K562 (cell line): ENCODE data around the gene CABLES1. TPM values are rescaled to one million over a fixed set of nuclear protein-coding genes. Genes with fewer than 3 reads are reported as not detected.

ENCODE experiments used
- ARID1B ChIP-seq: fragments of 450-650 bp; IDR thresholded peaks from 2 replicates; pipeline ENCODE4 v1.6.1; 2016; ENCODE audit warnings: antibody characterized with exemption, mild to moderate bottlenecking, inconsistent platforms
- BACH1 ChIP-seq: fragments of 200-800 bp; sonication (Bioruptor generic); IDR thresholded peaks from 2 replicates; pipeline ENCODE4 v1.6.1; 2016; ENCODE audit warnings: missing genetic modification characterization, missing compliant biosample characterization
- BRD9 ChIP-seq: fragments of 450-650 bp; IDR thresholded peaks from 2 replicates; pipeline ENCODE4 v1.6.1; 2018; ENCODE audit warnings: low read depth; ENCODE audit not compliant: partially characterized antibody
- CEBPB ChIP-seq: fragments of 450-650 bp; IDR thresholded peaks from 2 replicates; pipeline ENCODE4 v1.6.1; 2016; ENCODE audit warnings: missing genetic modification characterization, missing compliant biosample characterization
- DACH1 ChIP-seq: fragments of 450-650 bp; IDR thresholded peaks from 2 replicates; pipeline ENCODE4 v1.6.1; 2018; ENCODE audit not compliant: partially characterized antibody
- IRF1 ChIP-seq: sonication (generic); formaldehyde crosslinking; IDR thresholded peaks from 2 replicates; pipeline ENCODE4 v1.8.0; 2022; ENCODE audit warnings: missing genetic modification reagents, mild to moderate bottlenecking, borderline replicate concordance
- KDM1A ChIP-seq, 2 experiments: fragments of 450-650 bp; IDR thresholded peaks; 2 replicates each; pipeline ENCODE4 v1.6.1; 2016; ENCODE audit warnings: mild to moderate bottlenecking in 2 of 2
- RBM17 ChIP-seq: fragments of 200-400 bp; formaldehyde crosslinking; IDR thresholded peaks from 2 replicates; pipeline ENCODE4 v1.6.1; 2017; ENCODE audit warnings: low read depth, mild to moderate bottlenecking, low read length, borderline replicate concordance
- STAT5B ChIP-seq: fragments of 250-450 bp; sonication (Bioruptor Pico); IDR thresholded peaks from 2 replicates; pipeline ENCODE4 v1.8.0; 2021; ENCODE audit warnings: mild to moderate bottlenecking, inconsistent platforms
- XRCC3 ChIP-seq: fragments of 450-650 bp; IDR thresholded peaks from 2 replicates; pipeline ENCODE4 v1.6.1; 2017; ENCODE audit warnings: mild to moderate bottlenecking, moderate library complexity
- ZBTB49 ChIP-seq: sonication (generic); formaldehyde crosslinking; IDR thresholded peaks from 2 replicates; pipeline ENCODE4 v1.8.0; 2022; ENCODE audit warnings: missing genetic modification reagents, mild to moderate bottlenecking, borderline replicate concordance
- ZFP30 ChIP-seq: fragments of 250-450 bp; sonication (Bioruptor Pico); IDR thresholded peaks from 2 replicates; pipeline ENCODE4 v1.8.0; 2022; ENCODE audit warnings: moderate library complexity, mild to moderate bottlenecking, inconsistent platforms, borderline replicate concordance
- polyA plus RNA-seq, 8 experiments: library from polyadenylated mRNA; depleted of rRNA in 4 of 8; stranded (reverse) in 5 of 8; unstranded in 3 of 8; fragments of >200 nt; fragmentation: Nextera tagmentation in 2 of 8; fragmentation: Illumina TruSeq in 1 of 8; extraction: Ambion mirVana in 2 of 8; extraction: Trizol in 1 of 8; gene quantifications; 2 replicates each; pipeline versions ENCODE4 v1.2.1 to v1.2.3, GENCODE V29; 2011 to 2014; ENCODE audit warnings: inconsistent platforms in 1 of 8, missing spikeins in 1 of 8
- total RNA-seq, 7 experiments: library from RNA; depleted of rRNA in 6 of 7; stranded (reverse); fragments of >200 nt in 6 of 7; fragmentation: Illumina TruSeq in 2 of 7; extraction: Trizol in 2 of 7; gene quantifications; 2 replicates each; pipeline versions ENCODE4 v1.2.1 to v1.2.3, GENCODE V29; 2011 to 2021; ENCODE audit warnings: low replicate concordance in 1 of 7

CABLES1 gene
- total and polyA plus RNA-seq, 9 of the 15 experiments (the other 6 are each of a cell fraction or from before 2014, with no cell fraction given), result 0.04 to 0.10 (median 0.06) TPM; not detected in 3

GRCh38 chr18:23101861-23102432 lies 33.3 kb upstream of the CABLES1 start (continued):
- no peak for TF ChIP-seq ZBTB49 (CRISPR knock-in tag)
- TF ChIP-seq DACH1, result no peak
- no peak for TF ChIP-seq XRCC3
- TF ChIP-seq ARID1B, result peak; percentile 81
- TF ChIP-seq ZFP30 (CRISPR knock-in tag), result no peak
- no peak for TF ChIP-seq BACH1 (tag)
- no peak for TF ChIP-seq STAT5B (CRISPR knock-in tag)
- no peak for TF ChIP-seq BRD9
- TF ChIP-seq IRF1, result no peak
- peak; percentile 65 for TF ChIP-seq CEBPB (tag)
- TF ChIP-seq KDM1A (IDR thresholded peaks at IDR 0.05), result peak; percentile 30 to 52; a peak in 3 of 4 replicates
- TF ChIP-seq RBM17, result no peak
